CD4-positive, alpha-beta T cell treated with Interleukin-2 at 100 ng/mL for 4 hours (primary cell): ENCODE results near the gene GALM.
"Not testable (repeated sequence)": the region's sequence is repeated elsewhere in the genome, so short reads cannot be mapped to it uniquely, and the experiment has no call there.

Source experiments
- DNase-seq: peaks from one replicate; pipeline ENCODE4 v3.0.0-alpha.2; 2020; ENCODE audit warnings: low spot score

The GALM gene

GRCh38 chr2:38665854-38666555 lies at the start of gene GALM:
TSS of gene GALM (plus strand) at chr2:38666114. CDS start at chr2:38666162, 48 bp downstream.
- peak; percentile 67 for DNase-seq

GRCh38 chr2:38617301-38617700 lies 48.6 kb upstream of the GALM start:
- no peak for DNase-seq

GRCh38 chr2:38619458-38620164 lies 46.3 kb upstream of the GALM start:
- no peak for DNase-seq

GRCh38 chr2:38620282-38620977 lies 45.5 kb upstream of the GALM start:
- no peak for DNase-seq

- DNase-seq, result no peak
Observed at GRCh38 chr2:38621018-38621417, 44.9 kb upstream of the GALM start.

- no peak for DNase-seq
Observed at GRCh38 chr2:38622210-38622609, 43.7 kb upstream of the GALM start.

GRCh38 chr2:38626326-38627035 lies 39.4 kb upstream of the GALM start:
- peak; percentile 60 for DNase-seq

- no peak for DNase-seq
Observed at GRCh38 chr2:38627391-38627790, 38.5 kb upstream of the GALM start.

GRCh38 chr2:38629684-38630083 lies 36.2 kb upstream of the GALM start:
- DNase-seq, result no peak

- DNase-seq, result no peak
Observed at GRCh38 chr2:38631976-38632375, 33.9 kb upstream of the GALM start.

- DNase-seq, result no peak
Observed at GRCh38 chr2:38632980-38633379, 32.9 kb upstream of the GALM start.

- no peak for DNase-seq
Observed at GRCh38 chr2:38633895-38634294, 32.0 kb upstream of the GALM start.

- no peak for DNase-seq
Observed at GRCh38 chr2:38634684-38635083, 31.2 kb upstream of the GALM start.

GRCh38 chr2:38635139-38635538 lies 30.8 kb upstream of the GALM start:
- DNase-seq, result no peak

GRCh38 chr2:38636069-38636468 lies 29.8 kb upstream of the GALM start:
- DNase-seq, result no peak

- DNase-seq, result not testable (repeated sequence)
Observed at GRCh38 chr2:38642373-38643017, 23.4 kb upstream of the GALM start.

GRCh38 chr2:38643021-38643671 lies 22.8 kb upstream of the GALM start:
- no peak for DNase-seq

- DNase-seq, result peak; percentile 40
Observed at GRCh38 chr2:38643683-38644511, 22.0 kb upstream of the GALM start.

- DNase-seq, result no peak
Observed at GRCh38 chr2:38648107-38648761, 17.7 kb upstream of the GALM start.

GRCh38 chr2:38649176-38649728 lies 16.7 kb upstream of the GALM start:
- DNase-seq, result no peak
